HG03565 (cell line): Measurements from ENCODE around the gene KMT2B.

Experiments
- ATAC-seq: cut with Tn5 transposase; IDR thresholded peaks from one replicate; pipeline ENCODE4 v1.9.1; 2021; ENCODE audit warnings: mild to moderate bottlenecking, moderate library complexity; ENCODE audit not compliant: unreplicated experiment

Gene KMT2B

GRCh38 chr19:35725216-35725861 is 7.5 kb downstream of the KMT2B start:
- no peak for ATAC-seq

DNA sequence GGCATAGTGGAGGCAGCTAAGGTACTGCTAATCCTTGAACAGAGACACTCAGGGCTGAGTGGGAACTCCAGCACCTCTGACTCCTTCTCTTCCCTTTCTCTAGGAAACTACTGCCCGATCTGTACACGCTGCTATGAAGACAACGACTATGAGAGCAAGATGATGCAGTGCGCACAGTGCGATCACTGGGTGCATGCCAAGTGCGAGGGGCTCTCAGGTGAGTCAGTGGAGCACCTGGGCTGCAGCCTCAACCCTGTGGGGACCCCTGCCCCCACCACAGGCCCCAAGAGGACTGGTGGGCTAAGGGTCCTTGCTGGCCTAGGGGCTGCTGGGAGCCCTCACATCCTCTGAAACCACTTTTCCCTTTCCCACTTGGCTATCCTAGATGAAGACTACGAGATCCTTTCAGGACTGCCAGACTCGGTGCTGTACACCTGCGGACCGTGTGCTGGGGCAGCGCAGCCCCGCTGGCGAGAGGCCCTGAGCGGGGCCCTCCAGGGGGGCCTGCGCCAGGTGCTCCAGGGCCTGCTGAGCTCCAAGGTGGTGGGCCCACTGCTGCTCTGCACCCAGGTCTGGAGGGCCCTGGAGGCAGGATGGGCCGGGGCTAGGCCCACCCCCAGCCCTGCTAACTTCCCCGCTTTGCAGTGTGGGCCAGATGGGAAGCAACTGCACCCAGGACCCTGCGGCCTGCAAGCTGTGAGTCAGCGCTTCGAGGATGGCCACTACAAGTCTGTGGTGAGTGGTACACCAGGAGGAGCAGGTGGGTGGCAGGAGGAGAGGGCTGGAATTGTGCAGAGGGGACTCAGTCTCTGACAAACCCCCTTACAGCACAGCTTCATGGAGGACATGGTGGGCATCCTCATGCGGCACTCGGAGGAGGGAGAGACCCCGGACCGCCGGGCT is 9.5 kb downstream of the KMT2B start:
- no peak for ATAC-seq

GRCh38 chr19:35727956-35728706 is 10.3 kb downstream of the KMT2B start:
- no peak for ATAC-seq

DNA sequence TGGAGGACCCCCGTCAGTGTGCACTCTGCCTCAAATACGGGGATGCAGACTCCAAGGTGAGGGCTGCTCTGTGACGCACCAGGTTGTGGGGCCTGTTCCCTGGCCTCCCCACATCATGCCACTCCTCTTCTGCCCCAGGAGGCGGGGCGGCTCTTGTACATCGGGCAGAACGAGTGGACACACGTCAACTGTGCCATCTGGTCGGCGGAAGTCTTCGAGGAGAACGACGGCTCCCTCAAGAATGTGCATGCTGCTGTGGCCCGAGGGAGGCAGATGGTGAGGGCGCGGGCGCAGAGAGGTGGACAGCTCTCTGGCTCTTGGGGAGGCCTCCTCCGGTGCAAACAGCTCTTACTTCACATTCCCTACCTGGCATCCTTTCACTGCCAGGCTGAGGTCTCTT is 11.2 kb downstream of the KMT2B start:
- ATAC-seq: no peak

- ATAC-seq: no peak
Observed at GRCh38 chr19:35729763-35730162, 12.0 kb downstream of the KMT2B start.

- ATAC-seq: no peak
Observed at GRCh38 chr19:35730326-35730725, 12.5 kb downstream of the KMT2B start.

DNA sequence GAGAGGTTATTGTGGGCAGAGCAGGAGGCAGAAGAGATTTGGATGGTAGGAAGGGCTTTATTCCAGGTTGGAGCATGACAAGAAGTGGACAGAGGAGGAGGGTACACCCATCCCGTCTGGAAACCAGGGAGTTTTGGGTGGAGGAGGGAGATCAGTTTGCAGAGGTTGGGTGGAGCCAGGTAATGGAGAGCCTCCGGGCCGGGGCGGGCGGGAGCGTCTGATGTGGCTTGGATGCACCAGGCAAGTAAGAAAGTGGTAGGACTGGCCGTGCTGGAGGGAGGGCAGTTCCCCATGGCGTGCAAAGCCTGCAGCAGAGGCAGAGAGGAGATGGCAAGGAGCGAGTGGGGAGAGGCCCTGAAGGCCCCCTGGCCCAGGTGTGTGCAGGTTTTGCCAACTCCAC is 13.6 kb downstream of the KMT2B start:
- ATAC-seq: no peak

GRCh38 chr19:35731779-35732405 is 14.1 kb downstream of the KMT2B start:
- ATAC-seq: no peak

GRCh38 chr19:35732540-35733179 is 14.9 kb downstream of the KMT2B start:
- ATAC-seq: no peak

DNA sequence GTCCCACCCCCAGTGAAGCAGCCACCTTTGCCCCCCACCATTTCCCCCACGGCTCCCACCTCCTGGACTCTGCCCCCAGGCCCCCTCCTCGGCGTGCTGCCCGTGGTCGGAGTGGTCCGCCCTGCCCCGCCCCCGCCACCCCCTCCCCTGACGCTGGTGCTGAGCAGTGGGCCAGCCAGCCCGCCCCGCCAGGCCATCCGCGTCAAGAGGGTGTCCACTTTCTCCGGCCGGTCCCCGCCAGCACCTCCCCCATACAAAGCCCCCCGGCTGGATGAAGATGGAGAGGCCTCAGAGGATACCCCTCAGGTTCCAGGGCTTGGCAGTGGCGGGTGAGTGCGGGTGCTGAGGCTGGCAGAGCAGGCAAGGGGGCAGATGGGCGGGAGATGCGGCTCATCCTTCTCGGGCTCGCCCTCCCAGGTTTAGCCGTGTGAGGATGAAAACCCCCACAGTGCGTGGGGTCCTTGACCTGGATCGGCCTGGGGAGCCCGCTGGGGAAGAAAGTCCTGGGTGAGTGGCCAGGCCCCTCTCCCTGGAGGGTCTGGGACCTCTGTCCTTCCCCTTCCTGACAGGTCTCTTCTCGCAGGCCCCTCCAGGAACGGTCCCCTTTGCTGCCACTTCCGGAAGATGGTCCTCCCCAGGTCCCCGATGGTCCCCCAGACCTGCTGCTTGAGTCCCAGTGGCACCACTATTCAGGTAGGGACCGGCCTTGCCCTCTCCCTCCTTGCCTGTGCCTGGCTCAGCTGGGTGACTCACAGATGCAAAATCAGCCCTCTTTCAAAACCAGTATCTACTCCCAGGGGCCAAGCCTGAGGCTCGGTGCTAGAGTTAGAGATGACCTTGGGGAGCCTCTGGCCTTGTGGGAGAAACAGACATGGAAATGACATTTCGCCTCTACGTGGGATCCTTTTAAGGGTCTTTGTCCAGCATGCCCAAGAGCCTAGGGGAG is 15.7 kb downstream of the KMT2B start:
- no peak for ATAC-seq

GRCh38 chr19:35734273-35734672 is 16.5 kb downstream of the KMT2B start:
- no peak for ATAC-seq

DNA sequence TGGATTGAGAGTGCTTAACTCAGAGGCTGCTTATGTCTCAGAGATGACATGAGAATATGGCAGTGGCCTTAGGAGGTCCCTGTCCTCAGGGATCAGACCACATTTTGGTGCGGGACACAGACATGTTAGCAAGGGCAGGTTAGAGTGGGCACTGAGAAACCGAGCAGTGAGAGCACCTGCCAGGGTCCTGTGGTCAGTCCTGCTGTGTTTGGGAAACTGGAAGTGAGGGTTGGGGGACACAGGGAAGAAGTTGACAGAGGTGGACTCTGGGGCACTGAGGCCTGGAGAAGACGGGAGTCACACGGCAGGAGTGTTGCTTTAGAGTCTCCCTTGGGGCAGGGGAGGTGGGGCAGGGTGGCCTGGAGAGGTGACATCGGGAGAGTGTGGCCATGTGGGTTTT is 17.1 kb downstream of the KMT2B start:
- no peak for ATAC-seq

DNA sequence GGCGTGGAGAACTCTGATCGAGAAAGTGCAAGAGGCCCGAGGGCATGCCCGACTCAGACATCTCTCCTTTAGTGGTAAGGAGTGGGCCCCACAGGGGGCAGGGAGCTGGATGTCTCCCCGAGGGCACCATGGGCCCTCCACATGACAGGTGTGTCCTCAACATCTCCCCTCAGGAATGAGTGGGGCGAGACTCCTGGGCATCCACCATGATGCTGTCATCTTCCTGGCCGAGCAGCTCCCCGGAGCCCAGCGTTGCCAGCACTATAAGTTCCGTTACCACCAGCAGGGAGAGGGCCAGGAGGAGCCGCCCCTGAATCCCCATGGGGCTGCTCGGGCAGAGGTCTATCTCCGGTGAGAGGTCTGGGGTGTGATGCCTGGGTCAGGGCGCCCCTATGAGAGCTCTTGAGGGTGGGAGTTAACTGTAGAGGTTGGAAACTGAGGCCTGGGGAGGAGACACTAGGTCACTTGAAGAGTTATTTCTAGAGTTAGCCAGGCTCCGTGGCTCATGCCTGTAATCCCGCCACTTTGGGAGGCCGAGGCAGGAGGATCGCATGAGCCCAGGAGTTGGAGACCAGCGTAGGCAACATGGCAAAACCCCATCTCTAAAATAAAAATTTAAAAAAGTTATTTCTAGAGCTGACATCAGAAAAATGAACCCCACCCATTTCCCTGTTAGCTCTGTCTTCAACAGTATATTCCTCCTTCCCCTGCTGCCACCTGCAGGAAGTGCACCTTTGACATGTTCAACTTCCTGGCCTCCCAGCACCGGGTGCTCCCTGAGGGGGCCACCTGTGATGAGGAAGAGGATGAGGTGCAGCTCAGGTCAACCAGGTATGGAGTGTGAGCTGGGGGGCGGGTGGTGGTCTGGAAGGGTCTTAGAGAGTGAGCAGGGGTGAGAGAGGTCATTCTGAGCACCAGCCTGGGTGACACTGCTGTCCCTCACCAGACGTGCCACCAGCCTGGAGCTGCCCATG is 19.4 kb downstream of the KMT2B start:
- ATAC-seq: no peak

DNA sequence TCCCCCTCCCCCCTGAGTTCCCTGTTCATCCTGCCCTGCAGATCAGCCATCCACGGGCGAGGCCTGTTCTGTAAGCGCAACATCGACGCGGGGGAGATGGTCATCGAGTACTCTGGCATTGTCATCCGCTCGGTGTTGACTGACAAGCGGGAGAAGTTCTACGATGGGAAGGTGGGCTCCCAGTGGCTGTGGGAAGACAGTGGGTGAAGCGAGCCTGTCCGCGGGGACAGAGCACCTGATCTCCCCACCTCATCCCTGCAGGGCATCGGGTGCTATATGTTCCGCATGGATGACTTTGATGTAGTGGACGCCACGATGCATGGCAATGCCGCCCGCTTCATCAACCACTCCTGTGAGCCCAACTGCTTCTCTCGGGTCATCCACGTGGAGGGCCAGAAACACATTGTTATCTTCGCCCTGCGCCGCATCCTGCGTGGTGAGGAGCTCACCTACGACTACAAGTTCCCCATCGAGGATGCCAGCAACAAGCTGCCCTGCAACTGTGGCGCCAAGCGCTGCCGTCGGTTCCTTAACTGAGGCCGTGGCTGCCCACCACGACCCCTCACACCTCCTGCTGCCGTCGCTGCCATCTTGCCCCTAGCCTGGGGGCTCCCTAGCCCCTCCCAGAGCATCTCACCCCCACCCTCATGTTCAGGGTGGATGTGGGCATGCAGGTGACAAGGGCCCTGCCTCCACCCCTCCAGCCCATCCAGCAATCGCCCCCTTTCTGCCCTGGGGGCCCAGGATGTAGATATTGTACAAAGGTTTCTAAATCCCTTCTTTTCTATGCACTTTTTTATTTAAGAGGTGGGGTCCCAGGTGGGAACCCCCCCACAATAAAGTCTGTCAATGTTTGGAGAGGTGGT is 20.5 kb downstream of the KMT2B start:
- ATAC-seq: no peak

DNA sequence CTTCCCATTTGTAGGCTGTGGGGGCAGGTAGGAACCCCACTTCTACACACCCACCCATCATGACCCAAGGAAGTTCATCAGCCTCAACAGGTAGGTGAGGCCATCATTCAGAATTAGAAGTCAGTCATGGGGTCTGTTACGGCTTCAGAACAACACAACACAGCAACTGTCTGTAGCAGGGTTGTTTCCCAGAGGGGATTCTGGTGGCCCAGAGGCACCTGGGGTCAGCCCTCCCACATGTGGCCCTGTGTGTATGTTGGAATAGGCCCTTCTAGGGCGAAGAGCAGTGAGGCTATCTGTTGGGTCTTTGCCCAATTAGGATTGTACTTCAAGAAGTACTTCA is 21.1 kb downstream of the KMT2B start:
- no peak for ATAC-seq

DNA sequence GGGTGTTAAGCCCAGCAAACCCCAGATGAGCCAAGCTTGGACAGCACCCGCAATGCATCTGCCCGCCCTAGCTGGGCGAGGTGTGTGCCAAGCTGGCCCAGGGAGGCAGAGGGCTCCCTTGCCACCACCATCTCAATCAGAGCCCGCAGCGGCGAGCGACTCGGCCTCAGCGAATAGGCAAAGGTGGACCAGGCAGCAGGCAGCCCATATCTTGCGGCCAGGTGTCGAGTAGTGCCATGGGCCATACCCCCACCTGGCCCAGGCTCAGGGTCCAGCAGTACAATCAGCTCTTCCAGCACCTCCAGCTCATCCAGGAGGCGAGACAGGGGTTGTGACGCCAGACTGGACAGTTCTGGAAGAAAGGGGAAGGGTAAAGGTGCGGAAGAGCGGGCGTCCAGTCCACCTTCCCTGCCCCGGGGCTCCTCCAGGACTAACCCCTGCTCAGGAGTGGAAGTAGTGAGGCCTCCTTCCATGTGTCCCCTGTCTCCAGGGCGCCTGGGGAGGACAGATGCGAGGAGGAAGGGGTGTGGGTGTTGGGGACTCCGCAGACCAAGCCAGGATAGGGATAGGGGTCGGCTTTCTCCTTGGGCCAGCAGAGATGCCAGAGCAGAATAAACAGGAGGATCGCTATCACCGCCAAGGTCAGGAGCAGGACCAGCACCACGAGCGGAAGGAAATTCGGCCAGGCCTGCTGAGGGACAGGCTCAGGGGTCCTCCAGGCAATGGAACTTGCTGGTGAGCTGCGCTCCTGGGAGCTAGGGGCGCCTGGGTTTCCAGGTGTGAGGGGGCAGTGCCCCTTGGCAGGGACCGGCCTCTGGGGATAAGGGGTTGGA is 21.7 kb downstream of the KMT2B start:
- ATAC-seq: no peak

DNA sequence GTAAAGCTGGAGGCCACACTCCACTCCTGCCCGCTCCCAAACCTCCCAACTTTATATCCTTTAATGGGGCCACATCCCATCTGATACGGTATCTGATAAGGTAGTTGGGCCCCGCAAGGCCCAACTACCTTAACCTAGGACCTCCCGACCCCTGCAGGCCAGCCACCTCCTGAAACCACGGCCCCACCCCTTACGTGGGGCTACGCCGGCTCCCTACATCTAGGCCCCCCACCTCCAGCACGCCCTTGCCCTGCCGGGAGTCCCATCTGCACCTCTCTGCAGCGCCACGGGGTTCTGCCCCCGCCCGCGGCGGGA is 22.3 kb downstream of the KMT2B start:
- ATAC-seq: no peak
